ENCODE measurements around the gene APBB1. TPM values are rescaled to one million over a fixed set of nuclear protein-coding genes. Genes with fewer than 3 reads are reported as not detected.

APBB1 gene
- total RNA-seq, 1 experiment from 2014 or later: 6.9 TPM

- no peak for DNase-seq (ENCODE audit: extremely low read depth, low read depth)
Observed at GRCh38 chr11:6354651-6355485, 64.0 kb downstream of the APBB1 start.

DNA sequence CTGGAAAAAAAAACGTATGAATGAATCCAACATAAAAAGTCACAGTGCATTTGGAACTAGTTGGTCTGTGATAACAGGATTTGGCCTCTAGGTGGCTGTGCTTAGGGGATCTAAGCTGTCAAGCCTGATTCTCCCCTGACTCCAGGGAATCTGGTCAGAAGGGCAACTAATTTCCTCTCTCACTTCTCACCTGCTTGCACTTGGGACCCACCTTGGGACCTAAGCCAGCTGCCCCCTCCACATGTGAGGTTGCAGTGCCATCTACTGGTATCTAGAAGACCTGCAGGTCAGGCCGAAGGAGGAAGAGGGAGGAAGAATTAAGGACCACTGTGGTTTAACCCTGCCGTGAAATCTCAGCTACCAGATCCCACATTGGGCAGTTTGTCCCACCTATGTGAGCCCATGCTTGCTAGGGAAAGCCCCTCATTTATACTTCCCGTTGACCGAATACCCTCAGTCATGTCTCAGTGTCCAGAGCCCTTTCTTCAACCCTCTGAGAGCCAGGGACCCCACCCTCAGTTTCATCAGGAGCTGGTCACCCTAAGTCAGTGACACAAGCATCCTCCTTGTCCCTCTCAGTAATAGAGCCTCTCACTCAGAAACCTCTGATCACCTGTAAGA, 65.4 kb downstream of the APBB1 start:
- peak; percentile 30 for DNase-seq (ENCODE audit: extremely low read depth, low read depth)

DNA sequence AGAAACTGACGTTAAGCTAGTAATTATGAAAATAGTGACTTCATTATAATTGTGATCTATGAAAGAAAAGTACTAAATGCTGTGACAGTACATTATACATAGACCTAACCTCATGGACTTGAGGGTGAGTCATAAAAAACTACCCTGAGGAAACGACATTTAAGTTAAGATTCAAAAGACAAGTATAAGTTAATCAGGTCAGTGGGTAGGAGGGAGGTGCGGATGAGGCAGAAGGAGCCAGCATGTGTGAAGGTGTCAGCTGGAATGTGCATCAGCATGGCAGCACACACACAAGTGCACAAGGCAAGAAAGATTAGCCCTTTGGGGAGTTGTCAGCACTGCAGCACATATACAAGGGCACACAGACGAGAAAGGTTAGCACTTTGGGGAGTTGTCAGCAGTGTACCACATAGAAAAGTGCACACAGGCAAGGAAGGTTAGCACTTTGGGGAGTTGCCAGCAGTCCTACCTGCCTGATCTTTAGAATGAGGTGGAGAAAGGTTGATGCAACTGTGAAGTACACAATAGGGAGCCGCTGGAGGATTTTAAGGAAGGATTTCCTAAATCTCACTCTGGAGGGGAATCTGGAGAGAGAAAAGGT, 67.0 kb downstream of the APBB1 start:
- no peak for DNase-seq (ENCODE audit: extremely low read depth, low read depth)

DNA sequence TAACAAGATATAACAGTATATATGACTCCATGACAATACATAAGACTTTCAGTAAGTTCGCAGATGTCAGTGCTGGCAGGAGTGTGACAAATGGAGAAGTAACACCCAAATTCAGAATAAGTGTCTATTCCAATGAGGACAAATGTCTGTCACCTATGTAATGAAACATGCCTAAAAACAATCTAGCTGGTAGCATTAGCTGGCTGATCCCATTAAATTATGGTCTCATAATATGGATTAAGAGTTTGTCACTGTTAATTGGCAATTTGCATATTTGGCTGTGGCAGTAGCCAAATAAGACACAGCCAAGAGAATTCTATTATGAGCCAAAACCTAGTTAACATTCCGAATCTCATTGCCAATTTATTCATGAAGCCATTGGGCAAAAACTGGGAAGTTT, 68.4 kb downstream of the APBB1 start:
- no peak for DNase-seq (ENCODE audit: extremely low read depth, low read depth)

GRCh38 chr11:6350043-6350442, 68.9 kb downstream of the APBB1 start:
- no peak for DNase-seq (ENCODE audit: extremely low read depth, low read depth)

DNA sequence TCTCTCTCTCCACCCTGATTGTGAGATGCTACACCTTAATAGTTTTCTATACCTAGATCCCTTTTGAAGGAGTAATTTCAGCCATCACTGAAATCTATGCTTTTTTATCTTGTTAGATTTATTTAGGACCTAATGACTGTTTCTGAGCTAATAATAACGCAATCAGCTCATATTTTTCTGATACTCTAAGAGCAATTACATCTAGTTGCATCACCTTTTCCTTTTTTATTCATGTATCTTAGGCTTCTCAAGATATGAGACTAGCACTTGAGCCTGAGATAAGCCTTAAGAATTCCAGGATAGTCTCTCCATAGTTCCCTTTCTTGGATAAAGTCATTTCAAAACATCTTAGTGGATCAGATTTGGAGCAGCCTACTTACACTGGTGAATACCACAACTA, 73.5 kb downstream of the APBB1 start:
- DNase-seq (ENCODE audit: extremely low read depth, low read depth): no peak

Other genes with a start within 250 kb of the APBB1 start
- not detected in 2 replicates for gene OR52B2, start 248.8 kb downstream of the APBB1 start, total RNA-seq (2014; rRNA removed; shearing (Covaris generic))
- not detected in 2 replicates for gene OR52W1, start 219.9 kb downstream of the APBB1 start, total RNA-seq (2014; rRNA removed; shearing (Covaris generic))
- not detected in 2 replicates for gene C11orf42, start 213.5 kb downstream of the APBB1 start, total RNA-seq (2014; rRNA removed; shearing (Covaris generic))
- 11.7 and 15.3 TPM in 2 replicates for gene FHIP1B, start 184.5 kb downstream of the APBB1 start, total RNA-seq (2014; rRNA removed; shearing (Covaris generic))
- gene CNGA4, start 180.0 kb downstream of the APBB1 start, total RNA-seq (2014; rRNA removed; shearing (Covaris generic)): not detected in 2 replicates
- gene CCKBR, start 159.3 kb downstream of the APBB1 start, total RNA-seq (2014; rRNA removed; shearing (Covaris generic)): not detected in 2 replicates
- 8.9 and 9.8 TPM in 2 replicates for gene CAVIN3, start 98.6 kb downstream of the APBB1 start, total RNA-seq (2014; rRNA removed; shearing (Covaris generic))
- gene SMPD1, start 28.6 kb downstream of the APBB1 start, total RNA-seq (2014; rRNA removed; shearing (Covaris generic)): 6.4 and 7.4 TPM in 2 replicates
- gene HPX, start 21.9 kb upstream of the APBB1 start, total RNA-seq (2014; rRNA removed; shearing (Covaris generic)): not detected in 2 replicates
- gene TRIM3, start 54.8 kb upstream of the APBB1 start, total RNA-seq (2014; rRNA removed; shearing (Covaris generic)): 3.3 and 5.0 TPM in 2 replicates
- gene ARFIP2, start 62.2 kb upstream of the APBB1 start, total RNA-seq (2014; rRNA removed; shearing (Covaris generic)): 47.8 and 49.2 TPM in 2 replicates
- gene TIMM10B, start 62.4 kb upstream of the APBB1 start, total RNA-seq (2014; rRNA removed; shearing (Covaris generic)): 21.0 and 21.9 TPM in 2 replicates
- 5.6 and 5.7 TPM in 2 replicates for gene DNHD1, start 78.2 kb upstream of the APBB1 start, total RNA-seq (2014; rRNA removed; shearing (Covaris generic))
- 14.8 and 15.2 TPM in 2 replicates for gene RRP8, start 184.5 kb upstream of the APBB1 start, total RNA-seq (2014; rRNA removed; shearing (Covaris generic))
- 53.4 and 53.5 TPM in 2 replicates for gene ILK, start 184.7 kb upstream of the APBB1 start, total RNA-seq (2014; rRNA removed; shearing (Covaris generic))
- gene TAF10, start 193.1 kb upstream of the APBB1 start, total RNA-seq (2014; rRNA removed; shearing (Covaris generic)): 65.6 and 74.5 TPM in 2 replicates
- gene TPP1, start 200.3 kb upstream of the APBB1 start, total RNA-seq (2014; rRNA removed; shearing (Covaris generic)): 2.9 and 5.2 TPM in 2 replicates
- gene DCHS1, start 236.7 kb upstream of the APBB1 start, total RNA-seq (2014; rRNA removed; shearing (Covaris generic)): 0.07 and 0.14 TPM in 2 replicates

Measured in NCI-H460 (cell line).